ENCODE measurements around the gene ADGRG6.

DNA sequence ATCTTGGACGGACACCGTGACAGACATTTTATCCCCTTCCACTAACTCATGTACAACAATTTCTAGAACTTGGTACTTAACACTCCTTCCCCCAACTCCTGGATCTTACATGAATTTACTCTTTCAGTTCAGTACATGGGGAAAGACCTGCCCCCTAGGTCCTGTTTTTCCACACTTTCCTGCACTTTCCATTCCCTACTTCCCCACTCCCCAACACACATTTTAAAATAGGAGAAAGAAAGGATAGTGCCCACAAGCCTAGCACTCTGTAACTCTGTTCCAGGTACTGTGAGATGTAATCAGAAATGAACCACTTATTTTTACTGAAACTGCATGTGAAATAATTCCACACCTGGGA is 1.3 kb downstream of the ADGRG6 start:
- TF ChIP-seq, protein P1, sequence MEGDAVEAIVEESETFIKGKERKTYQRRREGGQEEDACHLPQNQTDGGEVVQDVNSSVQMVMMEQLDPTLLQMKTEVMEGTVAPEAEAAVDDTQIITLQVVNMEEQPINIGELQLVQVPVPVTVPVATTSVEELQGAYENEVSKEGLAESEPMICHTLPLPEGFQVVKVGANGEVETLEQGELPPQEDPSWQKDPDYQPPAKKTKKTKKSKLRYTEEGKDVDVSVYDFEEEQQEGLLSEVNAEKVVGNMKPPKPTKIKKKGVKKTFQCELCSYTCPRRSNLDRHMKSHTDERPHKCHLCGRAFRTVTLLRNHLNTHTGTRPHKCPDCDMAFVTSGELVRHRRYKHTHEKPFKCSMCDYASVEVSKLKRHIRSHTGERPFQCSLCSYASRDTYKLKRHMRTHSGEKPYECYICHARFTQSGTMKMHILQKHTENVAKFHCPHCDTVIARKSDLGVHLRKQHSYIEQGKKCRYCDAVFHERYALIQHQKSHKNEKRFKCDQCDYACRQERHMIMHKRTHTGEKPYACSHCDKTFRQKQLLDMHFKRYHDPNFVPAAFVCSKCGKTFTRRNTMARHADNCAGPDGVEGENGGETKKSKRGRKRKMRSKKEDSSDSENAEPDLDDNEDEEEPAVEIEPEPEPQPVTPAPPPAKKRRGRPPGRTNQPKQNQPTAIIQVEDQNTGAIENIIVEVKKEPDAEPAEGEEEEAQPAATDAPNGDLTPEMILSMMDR (IDR thresholded peaks at IDR 0.05) = no peak
- no peak for TF ChIP-seq POLR2A (IDR thresholded peaks at IDR 0.05)
